HepG2 (cell line): ENCODE data around the gene EARS2. TPM values are rescaled to one million over a fixed set of nuclear protein-coding genes. Genes with fewer than 3 reads are reported as not detected.

ENCODE experiments used
- CHD2 ChIP-seq: IDR thresholded peaks from 2 replicates; pipeline ENCODE4 v1.6.1; 2011; ENCODE audit warnings: low read depth, low read length, improper control_type of control experiment
- HIC2 ChIP-seq: sonication (generic); formaldehyde crosslinking; IDR thresholded peaks from 2 replicates; pipeline ENCODE4 v1.9.0; 2022; ENCODE audit warnings: low read depth, missing genetic modification reagents
- MYNN ChIP-seq: sonication (generic); formaldehyde crosslinking; IDR thresholded peaks from 2 replicates; pipeline ENCODE4 v1.4.0; 2020; ENCODE audit warnings: mild to moderate bottlenecking, low read depth, missing genetic modification reagents
- NFAT5 ChIP-seq: sonication (generic); formaldehyde crosslinking; IDR thresholded peaks from 2 replicates; pipeline ENCODE4 v1.4.0; 2020; ENCODE audit warnings: missing genetic modification reagents
- RAD21 ChIP-seq: fragments of 450-650 bp; formaldehyde crosslinking; IDR thresholded peaks from 2 replicates; pipeline ENCODE4 v1.5.0; 2020; ENCODE audit warnings: mild to moderate bottlenecking
- RXRB ChIP-seq: IDR thresholded peaks from 2 replicates; pipeline ENCODE4 v1.6.1; 2016; ENCODE audit warnings: borderline replicate concordance, missing genetic modification reagents, missing compliant biosample characterization
- SRSF9 ChIP-seq: fragments of 200-400 bp; formaldehyde crosslinking; IDR thresholded peaks from 2 replicates; pipeline ENCODE4 v1.6.1; 2018; ENCODE audit warnings: borderline replicate concordance, mild to moderate bottlenecking, low read depth, low read length; ENCODE audit not compliant: insufficient read depth, poor library complexity, severe bottlenecking
- TOE1 ChIP-seq: sonication (generic); formaldehyde crosslinking; IDR thresholded peaks from 2 replicates; pipeline ENCODE4 v1.4.0; 2020; ENCODE audit warnings: mild to moderate bottlenecking, missing genetic modification reagents
- ZFP62 ChIP-seq: sonication (generic); formaldehyde crosslinking; IDR thresholded peaks from 2 replicates; pipeline ENCODE4 v1.4.0; 2020; ENCODE audit warnings: missing genetic modification reagents
- ZHX1 ChIP-seq: sonication (generic); formaldehyde crosslinking; IDR thresholded peaks from 2 replicates; pipeline ENCODE4 v1.8.1; 2022; ENCODE audit warnings: low read depth, mild to moderate bottlenecking, missing genetic modification reagents
- ZNF34 ChIP-seq: sonication (generic); formaldehyde crosslinking; IDR thresholded peaks from 2 replicates; pipeline ENCODE4 v1.4.0; 2020; ENCODE audit warnings: mild to moderate bottlenecking, missing genetic modification reagents, borderline replicate concordance
- ZNF546 ChIP-seq: sonication (generic); formaldehyde crosslinking; conservative IDR thresholded peaks from 2 replicates; pipeline ENCODE4 v1.8.1; 2023; ENCODE audit warnings: mild to moderate bottlenecking, missing genetic modification reagents
- ZNF704 ChIP-seq: sonication (generic); formaldehyde crosslinking; IDR thresholded peaks from 2 replicates; pipeline ENCODE4 v1.8.1; 2023; ENCODE audit warnings: mild to moderate bottlenecking, inconsistent platforms, moderate library complexity, missing genetic modification reagents, borderline replicate concordance
- ZNF879 ChIP-seq: sonication (generic); formaldehyde crosslinking; IDR thresholded peaks from 2 replicates; pipeline ENCODE4 v1.8.1; 2023; ENCODE audit warnings: missing genetic modification reagents
- polyA plus RNA-seq, 8 experiments: library from polyadenylated mRNA; depleted of rRNA in 3 of 8; stranded (reverse) in 7 of 8; unstranded in 1 of 8; fragments of >200 nt; fragmentation: Illumina TruSeq in 4 of 8; extraction: Trizol in 4 of 8; gene quantifications; 2 replicates each; pipeline versions ENCODE4 v1.2.1 to v1.2.3, GENCODE V29; 2011 to 2016; ENCODE audit warnings: low read depth in 4 of 8, missing spikeins in 1 of 8, mixed read lengths in 1 of 8; ENCODE audit not compliant: insufficient read depth in 1 of 8
- total RNA-seq, 5 experiments: library from RNA; depleted of rRNA; stranded (reverse); fragments of >200 nt; fragmentation: Illumina TruSeq; extraction: Trizol; gene quantifications; 2 replicates each; pipeline ENCODE4 v1.2.3, GENCODE V29; 2016; ENCODE audit warnings: low read depth in 1 of 5

EARS2 gene
- total and polyA plus RNA-seq, 2 of the 13 experiments (the other 11 are each of a cell fraction or from before 2014, with no cell fraction given), result 49.4 to 80.4 TPM

- TF ChIP-seq ZNF879 (CRISPR knock-in tag) (no peak), RXRB (CRISPR knock-in tag) (no peak), ZFP62 (no peak), SRSF9 (no peak), HIC2 (CRISPR knock-in tag) (no peak), ZNF546 (CRISPR knock-in tag) (no peak), ZHX1 (CRISPR knock-in tag) (no peak), TOE1 (CRISPR knock-in tag) (no peak), ZNF34 (CRISPR knock-in tag) (no peak), MYNN (no peak), ZNF704 (CRISPR knock-in tag) (no peak), RAD21 (peak; percentile 45; the same call in 1 of the 2 replicates), NFAT5 (CRISPR knock-in tag) (0 out of 2 replicates have a peak, but pooled peaks have one; percentile 38), CHD2 (no peak)
Measured at GRCh38 chr16:23597003-23597756, 40.0 kb upstream of the EARS2 start (continued).
